Astrocyte of the cerebellum (primary cell): ENCODE results near the gene LGALS7.
A peak's percentile ranks its signal among the peaks of the same experiment; 100 is the strongest.
"Not testable (repeated sequence)": the region's sequence is repeated elsewhere in the genome, so short reads cannot be mapped to it uniquely, and the experiment has no call there.

Experiments used
- DNase-seq: peaks from one replicate; pipeline ENCODE4 v3.0.0-alpha.2; 2011; ENCODE audit warnings: low read depth
- H3K4me3 ChIP-seq: 2 replicates; pipeline ENCODE4 v1.5.1; 2011; ENCODE audit warnings: mild to moderate bottlenecking, low read depth, low read length, moderate library complexity
- CTCF ChIP-seq: IDR thresholded peaks from 2 replicates; pipeline ENCODE4 v1.5.1; 2012; ENCODE audit warnings: low read length, low read depth, moderate library complexity, mild to moderate bottlenecking; ENCODE audit errors: missing control alignments
- in situ Hi-C: cut with HindIII; loops from 2 replicates; pipeline ENCODE4 v1.10.0; 2017; ENCODE audit warnings: low sequenced_read_pairs

The LGALS7 gene

GRCh38 chr19:38780443-38780842 lies 7.1 kb upstream of the LGALS7 start:
- no peak overlapping the region for H3K4me3 ChIP-seq
- in situ Hi-C loops = no loop called here
- TF ChIP-seq CTCF = no peak
- no peak for DNase-seq

- H3K4me3 ChIP-seq = no peak overlapping the region
- DNase-seq = no peak
- in situ Hi-C loops = no loop called here
- TF ChIP-seq CTCF = no peak
These were observed 5.4 kb upstream of the LGALS7 start for GRCh38 chr19:38778733-38779132.

- in situ Hi-C loops = no loop called here
- DNase-seq = no peak
- no peak overlapping the region for H3K4me3 ChIP-seq
These were observed 1.0 kb upstream of the LGALS7 start for GRCh38 chr19:38774181-38774950.

GRCh38 chr19:38771569-38771968 lies 1.7 kb downstream of the LGALS7 start:
- H3K4me3 ChIP-seq, in situ Hi-C loops, DNase-seq: not testable (repeated sequence)

More at GRCh38 chr19:38774181-38774950, 1.0 kb upstream of the LGALS7 start:
- TF ChIP-seq CTCF = no peak

- in situ Hi-C loops, DNase-seq, H3K4me3 ChIP-seq: not testable (repeated sequence)
These were observed 2.4 kb downstream of the LGALS7 start for GRCh38 chr19:38770949-38771275.

- in situ Hi-C loops, H3K4me3 ChIP-seq, DNase-seq: not testable (repeated sequence)
These were observed 2.9 kb downstream of the LGALS7 start for GRCh38 chr19:38770228-38770948.

- peak; percentile 68 for TF ChIP-seq CTCF
- peak; percentile 8 for DNase-seq
- in situ Hi-C loops = no loop called here
- no peak overlapping the region for H3K4me3 ChIP-seq
These were observed 3.6 kb downstream of the LGALS7 start for GRCh38 chr19:38769635-38770211.
